ENCODE results near the gene MEMO1.
"Not testable (repeated sequence)": the region's sequence is repeated elsewhere in the genome, so short reads cannot be mapped to it uniquely, and the experiment has no call there.

- TF ChIP-seq CTCF (IDR thresholded peaks at IDR 0.05 in 2 of 3, conservative IDR thresholded peaks at IDR 0.05 in 1 of 3; ENCODE audit: borderline replicate concordance in 1 of 3, insufficient read depth in 1 of 3, low read depth in 2 of 3, low read length in 2 of 3); MAX (IDR thresholded peaks at IDR 0.05); EGR1 (IDR thresholded peaks at IDR 0.05; ENCODE audit: low read depth); POLR2A (IDR thresholded peaks at IDR 0.05; ENCODE audit: borderline replicate concordance, extremely low read depth, insufficient read depth, insufficient read length); EZH2 (IDR thresholded peaks at IDR 0.05); YY1 (IDR thresholded peaks at IDR 0.05; ENCODE audit: extremely low read depth, insufficient replicate concordance, low read depth, low read length); SIN3A (IDR thresholded peaks at IDR 0.05; ENCODE audit: low read depth); JUND (IDR thresholded peaks at IDR 0.05); POLR2AphosphoS5 (IDR thresholded peaks at IDR 0.05; ENCODE audit: low read depth, low read length); ELF1 (IDR thresholded peaks at IDR 0.05; ENCODE audit: borderline replicate concordance, low read depth): not testable (repeated sequence)
- TF ChIP-seq, protein P1, sequence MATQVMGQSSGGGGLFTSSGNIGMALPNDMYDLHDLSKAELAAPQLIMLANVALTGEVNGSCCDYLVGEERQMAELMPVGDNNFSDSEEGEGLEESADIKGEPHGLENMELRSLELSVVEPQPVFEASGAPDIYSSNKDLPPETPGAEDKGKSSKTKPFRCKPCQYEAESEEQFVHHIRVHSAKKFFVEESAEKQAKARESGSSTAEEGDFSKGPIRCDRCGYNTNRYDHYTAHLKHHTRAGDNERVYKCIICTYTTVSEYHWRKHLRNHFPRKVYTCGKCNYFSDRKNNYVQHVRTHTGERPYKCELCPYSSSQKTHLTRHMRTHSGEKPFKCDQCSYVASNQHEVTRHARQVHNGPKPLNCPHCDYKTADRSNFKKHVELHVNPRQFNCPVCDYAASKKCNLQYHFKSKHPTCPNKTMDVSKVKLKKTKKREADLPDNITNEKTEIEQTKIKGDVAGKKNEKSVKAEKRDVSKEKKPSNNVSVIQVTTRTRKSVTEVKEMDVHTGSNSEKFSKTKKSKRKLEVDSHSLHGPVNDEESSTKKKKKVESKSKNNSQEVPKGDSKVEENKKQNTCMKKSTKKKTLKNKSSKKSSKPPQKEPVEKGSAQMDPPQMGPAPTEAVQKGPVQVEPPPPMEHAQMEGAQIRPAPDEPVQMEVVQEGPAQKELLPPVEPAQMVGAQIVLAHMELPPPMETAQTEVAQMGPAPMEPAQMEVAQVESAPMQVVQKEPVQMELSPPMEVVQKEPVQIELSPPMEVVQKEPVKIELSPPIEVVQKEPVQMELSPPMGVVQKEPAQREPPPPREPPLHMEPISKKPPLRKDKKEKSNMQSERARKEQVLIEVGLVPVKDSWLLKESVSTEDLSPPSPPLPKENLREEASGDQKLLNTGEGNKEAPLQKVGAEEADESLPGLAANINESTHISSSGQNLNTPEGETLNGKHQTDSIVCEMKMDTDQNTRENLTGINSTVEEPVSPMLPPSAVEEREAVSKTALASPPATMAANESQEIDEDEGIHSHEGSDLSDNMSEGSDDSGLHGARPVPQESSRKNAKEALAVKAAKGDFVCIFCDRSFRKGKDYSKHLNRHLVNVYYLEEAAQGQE (IDR thresholded peaks at IDR 0.05; ENCODE audit: low read depth) = not testable (repeated sequence)
- TF ChIP-seq, protein P2, sequence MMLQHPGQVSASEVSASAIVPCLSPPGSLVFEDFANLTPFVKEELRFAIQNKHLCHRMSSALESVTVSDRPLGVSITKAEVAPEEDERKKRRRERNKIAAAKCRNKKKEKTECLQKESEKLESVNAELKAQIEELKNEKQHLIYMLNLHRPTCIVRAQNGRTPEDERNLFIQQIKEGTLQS (IDR thresholded peaks at IDR 0.05) = not testable (repeated sequence)
Observed at GRCh38 chr2:31953095-31953494, 57.7 kb downstream of the MEMO1 start.

Data from HCT116 (cell line).